H1 (cell line): ENCODE measurements around the gene NET1. TPM values are rescaled to one million over a fixed set of nuclear protein-coding genes. Genes with fewer than 3 reads are reported as not detected.

Experiments
- CTCF ChIA-PET: fragments of 300-600 bp; sonication (Branson Sonifier 250); formaldehyde crosslinking; loops from one replicate; lab custom pipeline; 2021; ENCODE audit not compliant: partially characterized antibody; lab: Charles Lee
- POLR2A ChIA-PET: fragments of 300-600 bp; sonication (Branson Sonifier 250); formaldehyde crosslinking; loops from one replicate; lab custom pipeline; 2021; ENCODE audit warnings: inconsistent platforms; ENCODE audit not compliant: partially characterized antibody; lab: Charles Lee
- DNase-seq, 2 experiments: peaks; one replicate each; pipeline versions ENCODE4 v3.0.0 to v3.0.0-alpha.2; 2010 to 2022; ENCODE audit warnings: low spot score in 2 of 2, low read depth in 1 of 2, mixed read lengths in 1 of 2
- FAIRE-seq: peaks from 2 replicates; lab custom pipeline; 2011; peaks lifted over from hg19 to GRCh38; lab: Jason Lieb, UNC
- H2AFZ ChIP-seq: 2 replicates; pipeline ENCODE4 v1.8.1; 2012; ENCODE audit warnings: low read length, inconsistent platforms
- H2AK5ac ChIP-seq: 2 replicates; pipeline ENCODE4 v1.6.1; 2013; ENCODE audit warnings: low read depth, low read length
- H2BK120ac ChIP-seq: replicated peaks from 2 replicates; pipeline ENCODE3; 2013; ENCODE audit warnings: low read depth, low read length, inconsistent platforms
- H2BK12ac ChIP-seq: 2 replicates; pipeline ENCODE4 v1.6.1; 2013; ENCODE audit warnings: low read depth, low read length
- H2BK15ac ChIP-seq: 2 replicates; pipeline ENCODE4 v1.6.1; 2013; ENCODE audit warnings: low read length
- H2BK20ac ChIP-seq: 2 replicates; pipeline ENCODE4 v1.6.1; 2013; ENCODE audit warnings: low read length
- H2BK5ac ChIP-seq: 2 replicates; pipeline ENCODE4 v1.6.1; 2013; ENCODE audit warnings: low read depth, low read length
- H3K14ac ChIP-seq: 2 replicates; pipeline ENCODE4 v1.6.1; 2013; ENCODE audit warnings: inconsistent platforms; ENCODE audit not compliant: insufficient read length
- H3K18ac ChIP-seq: 2 replicates; pipeline ENCODE4 v1.6.1; 2013; ENCODE audit warnings: low read length; ENCODE audit errors: extremely low read depth
- H3K23ac ChIP-seq: 2 replicates; pipeline ENCODE4 v1.6.1; 2013; ENCODE audit warnings: inconsistent platforms; ENCODE audit not compliant: insufficient read length
- H3K23me2 ChIP-seq: 2 replicates; pipeline ENCODE4 v1.6.1; 2013; ENCODE audit warnings: low read depth, low read length
- H3K27ac ChIP-seq: 2 replicates; pipeline ENCODE4 v1.6.1; 2011; ENCODE audit warnings: low read depth, low read length, inconsistent platforms
- H3K27me3 ChIP-seq, 4 experiments: replicated peaks in 1 of 4; 1 replicate in 1 of 4; 2 replicates in 3 of 4; pipeline versions ENCODE4 v1.6.1 to v1.8.1; 2011 to 2013; ENCODE audit warnings: low read length in 3 of 4, mild to moderate bottlenecking in 3 of 4, inconsistent platforms in 2 of 4, mixed read lengths in 2 of 4, moderate library complexity in 1 of 4; ENCODE audit not compliant: control insufficient read depth in 3 of 4, insufficient read depth in 3 of 4; ENCODE audit errors: extremely low read depth in 1 of 4
- H3K36me3 ChIP-seq, 4 experiments: 2 replicates each; pipeline versions ENCODE4 v1.6.1 to v1.8.1; 2011 to 2013; ENCODE audit warnings: mild to moderate bottlenecking in 4 of 4, low read length in 3 of 4, moderate library complexity in 2 of 4, control low read depth in 1 of 4, inconsistent platforms in 1 of 4; ENCODE audit not compliant: insufficient read depth in 4 of 4, control insufficient read depth in 2 of 4
- H3K4ac ChIP-seq: replicated peaks from 2 replicates; pipeline ENCODE3; 2013; ENCODE audit warnings: low read length, low read depth, mixed read lengths, inconsistent platforms; ENCODE audit not compliant: insufficient read length
- H3K4me1 ChIP-seq, 4 experiments: replicated peaks in 1 of 4; 1 replicate in 1 of 4; 2 replicates in 3 of 4; pipeline versions ENCODE4 v1.6.1 to v1.8.1; 2011 to 2013; ENCODE audit warnings: low read length in 3 of 4, inconsistent platforms in 2 of 4, mixed read lengths in 1 of 4; ENCODE audit not compliant: insufficient read depth in 4 of 4, control insufficient read depth in 3 of 4
- H3K4me2 ChIP-seq, 2 experiments: 2 replicates each; pipeline versions ENCODE4 v1.6.1 to v1.8.1; 2011 to 2013; ENCODE audit warnings: low read depth in 2 of 2, low read length in 2 of 2, control low read depth in 1 of 2, inconsistent platforms in 1 of 2, mild to moderate bottlenecking in 1 of 2; ENCODE audit not compliant: insufficient read depth in 1 of 2
- H3K4me3 ChIP-seq, 4 experiments: fragments of 200-600, 300-600 bp in 1 of 4; sonication (generic), shearing (Covaris generic), sonication (Bioruptor Twin) in 1 of 4; 2 replicates each; pipeline versions ENCODE4 v1.5.1 to v1.8.1; 2011 to 2016; ENCODE audit warnings: low read length in 4 of 4, low read depth in 3 of 4, control low read depth in 2 of 4, inconsistent platforms in 2 of 4, mild to moderate bottlenecking in 2 of 4, mixed read lengths in 1 of 4, moderate library complexity in 1 of 4; ENCODE audit not compliant: insufficient read depth in 2 of 4; ENCODE audit errors: extremely low read depth in 1 of 4
- H3K56ac ChIP-seq: replicated peaks from 2 replicates; pipeline ENCODE3; 2013; ENCODE audit warnings: low read depth, mild to moderate bottlenecking, mixed read lengths, low read length, inconsistent platforms; ENCODE audit not compliant: insufficient read length
- H3K79me1 ChIP-seq: 2 replicates; pipeline ENCODE4 v1.6.1; 2013; ENCODE audit warnings: low read depth, low read length, control low read depth
- H3K79me2 ChIP-seq, 2 experiments: 2 replicates each; pipeline versions ENCODE4 v1.6.1 to v1.8.1; 2012 to 2013; ENCODE audit warnings: low read length in 2 of 2, mild to moderate bottlenecking in 2 of 2, inconsistent platforms in 1 of 2; ENCODE audit not compliant: insufficient read depth in 2 of 2, control insufficient read depth in 1 of 2
- H3K9ac ChIP-seq, 4 experiments: replicated peaks in 1 of 4; 1 replicate in 1 of 4; 2 replicates in 3 of 4; pipeline versions ENCODE4 v1.6.1 to v1.8.1; 2011 to 2013; ENCODE audit warnings: low read depth in 3 of 4, low read length in 3 of 4, control low read depth in 2 of 4, mild to moderate bottlenecking in 2 of 4, moderate library complexity in 2 of 4, inconsistent platforms in 1 of 4; ENCODE audit errors: extremely low read depth in 1 of 4
- H3K9me3 ChIP-seq, 2 experiments: 2 replicates each; pipeline versions ENCODE4 v1.6.1 to v1.8.1; 2012 to 2013; ENCODE audit warnings: mild to moderate bottlenecking in 2 of 2, moderate library complexity in 2 of 2, control low read depth in 1 of 2, inconsistent platforms in 1 of 2, low read depth in 1 of 2, low read length in 1 of 2, mixed read lengths in 1 of 2; ENCODE audit not compliant: insufficient read depth in 2 of 2
- H4K20me1 ChIP-seq, 2 experiments: replicated peaks in 1 of 2; 2 replicates each; pipeline versions ENCODE3 to v1.8.1; 2011 to 2013; ENCODE audit warnings: inconsistent platforms in 2 of 2, low read length in 2 of 2, mild to moderate bottlenecking in 1 of 2; ENCODE audit not compliant: insufficient read depth in 2 of 2, control insufficient read depth in 1 of 2
- H4K5ac ChIP-seq: 2 replicates; pipeline ENCODE4 v1.6.1; 2013; ENCODE audit warnings: low read length, low read depth, mixed read lengths, inconsistent platforms; ENCODE audit not compliant: insufficient read length
- H4K8ac ChIP-seq: 2 replicates; pipeline ENCODE4 v1.8.0; 2013; ENCODE audit warnings: mild to moderate bottlenecking, moderate library complexity, low read length, inconsistent platforms; ENCODE audit not compliant: insufficient read depth; ENCODE audit errors: extremely low read depth
- H4K91ac ChIP-seq: replicated peaks from 2 replicates; pipeline ENCODE3; 2013; ENCODE audit warnings: low read length, mixed read lengths, inconsistent platforms; ENCODE audit not compliant: insufficient read length
- BCL11A ChIP-seq, 2 experiments: IDR thresholded peaks; one replicate each; pipeline ENCODE4 v1.6.1; 2011; ENCODE audit warnings: low read depth in 2 of 2, low read length in 2 of 2, mild to moderate bottlenecking in 2 of 2
- CREB1 ChIP-seq: IDR thresholded peaks from 2 replicates; pipeline ENCODE4 v1.6.1; 2012; ENCODE audit warnings: inconsistent platforms
- E2F6 ChIP-seq: IDR thresholded peaks from 2 replicates; pipeline ENCODE4 v1.6.1; 2012; ENCODE audit warnings: inconsistent platforms
- JUN ChIP-seq: IDR thresholded peaks from 2 replicates; pipeline ENCODE4 v1.6.1; 2011; ENCODE audit warnings: low read depth, mild to moderate bottlenecking, improper control_type of control experiment, low read length
- PHF8 ChIP-seq: fragments of 200-600 bp; sonication (generic); conservative IDR thresholded peaks from 2 replicates; pipeline ENCODE4 v1.7.1; 2012; ENCODE audit warnings: low read depth, mild to moderate bottlenecking, inconsistent platforms, low read length, moderate library complexity
- RNF2 ChIP-seq: fragments of 200-900, 300-1000 bp; sonication (generic); IDR thresholded peaks from 2 replicates; pipeline ENCODE4 v1.7.1; 2016; ENCODE audit warnings: borderline replicate concordance, low read depth, mild to moderate bottlenecking, antibody characterized with exemption, low read length; ENCODE audit not compliant: poor library complexity, severe bottlenecking; ENCODE audit errors: missing control alignments
- SAP30 ChIP-seq: fragments of 300-600 bp; sonication (generic); IDR thresholded peaks from 2 replicates; pipeline ENCODE4 v1.7.1; 2012; ENCODE audit warnings: low read length, moderate library complexity, mild to moderate bottlenecking, inconsistent platforms; ENCODE audit not compliant: insufficient read depth, insufficient replicate concordance
- SIN3A ChIP-seq, 2 experiments: IDR thresholded peaks in 1 of 2; conservative IDR thresholded peaks in 1 of 2; 2 replicates each; pipeline ENCODE4 v1.6.1; 2011 to 2012; ENCODE audit warnings: low read length in 2 of 2, improper control_type of control experiment in 1 of 2, low read depth in 1 of 2, mild to moderate bottlenecking in 1 of 2
- TEAD4 ChIP-seq: IDR thresholded peaks from 2 replicates; pipeline ENCODE4 v1.6.1; 2012; ENCODE audit warnings: low read depth, low read length, inconsistent platforms, mixed read lengths
- USF2 ChIP-seq: IDR thresholded peaks from 2 replicates; pipeline ENCODE4 v1.6.1; 2011; ENCODE audit warnings: low read length, improper control_type of control experiment
- WGBS, 2 experiments: shearing (Covaris generic) in 1 of 2; methylation state at CpG; one replicate each; pipeline versions ENCODE4 v1.1.6 to v1.1.7; 2013 to 2015; ENCODE audit warnings: low lambda C conversion rate in 2 of 2, mixed read lengths in 2 of 2, inconsistent platforms in 1 of 2, low coverage in 1 of 2, missing lambda C conversion rate in 1 of 2; ENCODE audit not compliant: insufficient replicate concordance in 2 of 2, insufficient coverage in 1 of 2, insufficient read length in 1 of 2; ENCODE audit errors: extremely low coverage in 1 of 2, missing lambda C conversion rate in 1 of 2; 5-methylcytosine and 5-hydroxymethylcytosine counted together
- polyA plus RNA-seq, 7 experiments: library from polyadenylated mRNA; depleted of rRNA in 3 of 7; stranded (reverse) in 5 of 7; unstranded in 2 of 7; fragments of >200 nt in 5 of 7; fragments of 200-250 nt in 2 of 7; gene quantifications; 1 replicate in 5 of 7; 2 replicates in 1 of 7; 4 replicates in 1 of 7; pipeline versions ENCODE4 v1.2.1 to v1.2.3, GENCODE V29; 2011 to 2013; ENCODE audit warnings: missing spikeins in 2 of 7, mixed read lengths in 2 of 7
- total RNA-seq: library from RNA; stranded (reverse); fragmentation: NEBNext Ultra II Directional; extraction: Animal tissue kit (Norgen Biotek cat#: 25700); gene quantifications from 2 replicates; pipeline ENCODE4 v1.2.1, GENCODE V29; 2021

NET1 gene
- total and polyA plus RNA-seq, 2 of the 8 experiments (the other 6 are each of a cell fraction or from before 2014, with no cell fraction given): 21.5 to 117 TPM

- no peaks in the 10 kb centered on the region for H3K79me2 ChIP-seq
- H3K4ac ChIP-seq: no peak overlapping the region
- H4K5ac ChIP-seq: no peak overlapping the region
- no peak overlapping the region for H3K18ac ChIP-seq
- no peak overlapping the region for H4K91ac ChIP-seq
- H3K9ac ChIP-seq: no peak overlapping the region
- no peaks in the 10 kb centered on the region for H3K79me1 ChIP-seq
- H3K56ac ChIP-seq: no peak overlapping the region
- TF ChIP-seq PHF8 (no peak), JUN (no peak), BCL11A (IDR thresholded peaks at IDR 0.05; ENCODE audit: low read depth in 2 of 2, low read length in 2 of 2) (no peak), SAP30 (no peak), TEAD4 (no peak), E2F6 (no peak), RNF2 (no peak), SIN3A (conservative IDR thresholded peaks at IDR 0.05 in 1 of 2, IDR thresholded peaks at IDR 0.05 in 1 of 2; ENCODE audit: low read depth in 1 of 2, low read length in 2 of 2) (no peak), USF2 (no peak), CREB1 (no peak)
- no peak overlapping the region for H3K27ac ChIP-seq
- H2BK120ac ChIP-seq: no peak overlapping the region
- H3K4me1 ChIP-seq: peaks cover 0 to 14% (median 4%) of the 10 kb centered on the region in 4 experiments; a peak in 5 of 7 replicates
- WGBS, 2 experiments: 89% methylated on average over 4 of the region's 4 CpGs; no CpG with 5 or more reads in 1 of the 2 experiments
- no peak overlapping the region for H2BK12ac ChIP-seq
- H2BK5ac ChIP-seq: no peak overlapping the region
- H2AK5ac ChIP-seq: no peak overlapping the region
- H3K27me3 ChIP-seq: no peaks in the 10 kb centered on the region
- H2AFZ ChIP-seq: no peak overlapping the region
- no peak overlapping the region for H3K4me3 ChIP-seq
- H2BK20ac ChIP-seq: no peak overlapping the region
- H4K8ac ChIP-seq: no peak overlapping the region
- no peaks in the 10 kb centered on the region for H3K23me2 ChIP-seq
- DNase-seq: no peak
- no peak overlapping the region for H2BK15ac ChIP-seq
- H3K14ac ChIP-seq: no peak overlapping the region
- POLR2A ChIA-PET: interaction anchor here (1.1 to 1.9 kb wide), 5 partner anchors 11 to 44 kb away, joined by 3 to 7 read pairs (median 4); no protein-coding TSS in a partner anchor
- no peak for FAIRE-seq
- H3K23ac ChIP-seq: no peak overlapping the region
- H3K4me2 ChIP-seq: no peak overlapping the region
- H4K20me1 ChIP-seq: no peaks in the 10 kb centered on the region
- peaks cover 6 to 7% of the 10 kb centered on the region in 2 experiments; a peak in 2 of 4 replicates for H3K9me3 ChIP-seq
- CTCF ChIA-PET: interaction anchor here (0.7 to 1.2 kb wide), 5 partner anchors 11 to 133 kb away, joined by 3 to 5 read pairs (median 3); no protein-coding TSS in a partner anchor
- no peaks in the 10 kb centered on the region for H3K36me3 ChIP-seq
Observed at GRCh38 chr10:5490032-5490431, 77.7 kb downstream of the NET1 start.
